OCI-M2 (cell line): ENCODE data around the gene EPS8L1.
A peak's percentile ranks its signal among the peaks of the same experiment; 100 is the strongest.

Experiments
- DNase-seq: peaks from one replicate; lab custom pipeline; 2025; ENCODE audit not compliant: unreplicated experiment; lab: John Stamatoyannopoulos, UW

Gene EPS8L1

DNA sequence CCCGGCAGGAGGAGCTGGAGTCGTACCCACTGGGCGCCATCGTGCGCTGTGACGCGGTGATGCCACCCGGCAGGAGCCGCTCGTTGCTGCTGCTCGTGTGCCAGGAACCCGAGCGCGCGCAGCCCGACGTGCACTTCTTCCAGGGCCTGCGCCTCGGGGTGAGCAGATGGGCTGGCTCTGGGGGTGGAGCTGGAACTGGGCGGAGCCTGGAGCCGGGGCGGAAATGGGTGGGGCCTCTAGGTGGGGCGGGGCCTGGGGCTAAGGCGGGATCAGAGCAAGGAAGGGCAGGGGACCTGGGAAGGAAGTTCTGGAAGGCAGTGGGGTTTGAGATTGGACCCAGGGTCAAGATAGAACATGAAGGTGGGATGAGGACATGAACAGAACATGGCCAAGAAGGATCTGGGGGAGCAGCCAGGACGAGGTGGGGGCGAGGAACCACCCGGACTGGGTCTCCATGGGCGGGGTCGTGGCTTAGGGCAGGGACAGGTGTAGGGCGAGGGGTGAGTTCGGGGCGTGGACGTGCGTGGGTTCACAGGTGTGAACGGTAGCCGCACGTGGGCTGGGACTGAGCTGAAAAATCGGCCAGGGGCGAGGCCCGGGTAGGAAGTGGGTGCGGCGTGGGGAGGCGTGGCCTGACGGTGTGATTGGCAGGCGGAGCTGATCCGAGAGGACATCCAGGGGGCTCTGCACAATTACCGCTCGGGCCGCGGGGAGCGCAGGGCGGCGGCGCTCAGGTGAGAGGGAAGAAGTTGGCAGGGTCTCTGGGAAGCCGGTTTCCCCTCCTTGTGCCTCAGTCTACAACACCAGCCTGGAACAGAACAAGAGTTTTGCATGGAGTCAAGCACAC is 4.7 kb downstream of the EPS8L1 start:
- DNase-seq = no peak

DNA sequence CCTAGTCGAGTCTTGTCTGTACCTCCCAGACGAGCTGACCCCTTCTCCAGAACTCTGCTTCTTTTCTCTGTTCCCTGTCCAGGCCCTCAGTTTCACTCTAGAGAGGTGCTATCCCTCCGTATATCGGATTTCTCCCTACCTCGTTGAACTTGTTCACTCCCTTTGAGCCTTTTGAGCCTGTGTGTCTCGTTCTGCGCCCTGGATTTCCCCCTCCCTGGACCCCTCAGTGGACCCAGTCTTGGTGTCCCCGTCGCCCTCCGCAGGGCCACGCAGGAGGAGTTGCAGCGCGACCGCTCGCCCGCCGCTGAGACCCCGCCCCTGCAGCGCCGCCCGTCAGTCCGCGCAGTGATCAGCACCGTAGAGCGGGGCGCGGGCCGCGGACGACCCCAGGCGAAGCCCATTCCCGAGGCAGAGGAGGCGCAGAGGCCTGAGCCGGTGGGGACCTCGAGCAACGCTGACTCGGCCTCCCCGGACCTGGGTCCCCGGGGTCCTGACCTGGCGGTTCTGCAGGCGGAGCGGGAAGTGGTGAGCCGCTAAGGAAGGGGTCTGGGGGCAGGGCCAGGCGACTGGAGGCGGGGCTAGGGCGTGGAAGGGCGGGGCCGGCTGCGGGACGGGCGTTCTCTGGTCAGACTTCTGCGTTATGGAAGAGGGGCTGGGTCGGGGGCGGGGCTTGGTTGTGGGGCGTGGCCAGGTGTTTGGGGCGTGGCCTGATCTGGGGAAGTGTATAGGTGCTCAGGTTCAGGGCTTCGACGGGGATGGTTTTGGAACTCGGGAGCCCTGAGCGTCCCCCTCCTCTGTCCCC is 5.5 kb downstream of the EPS8L1 start:
- peak; percentile 85 for DNase-seq

DNA sequence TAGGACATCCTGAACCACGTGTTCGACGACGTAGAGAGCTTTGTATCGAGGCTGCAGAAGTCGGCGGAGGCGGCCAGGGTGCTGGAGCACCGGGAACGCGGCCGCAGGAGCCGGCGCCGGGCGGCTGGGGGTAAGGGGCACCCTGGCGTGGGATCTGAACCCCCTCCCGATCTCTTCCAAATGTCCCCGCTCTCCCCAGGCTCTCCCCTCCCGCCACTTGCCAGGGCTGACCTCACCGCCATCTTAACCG is 6.0 kb downstream of the EPS8L1 start:
- no peak for DNase-seq

DNA sequence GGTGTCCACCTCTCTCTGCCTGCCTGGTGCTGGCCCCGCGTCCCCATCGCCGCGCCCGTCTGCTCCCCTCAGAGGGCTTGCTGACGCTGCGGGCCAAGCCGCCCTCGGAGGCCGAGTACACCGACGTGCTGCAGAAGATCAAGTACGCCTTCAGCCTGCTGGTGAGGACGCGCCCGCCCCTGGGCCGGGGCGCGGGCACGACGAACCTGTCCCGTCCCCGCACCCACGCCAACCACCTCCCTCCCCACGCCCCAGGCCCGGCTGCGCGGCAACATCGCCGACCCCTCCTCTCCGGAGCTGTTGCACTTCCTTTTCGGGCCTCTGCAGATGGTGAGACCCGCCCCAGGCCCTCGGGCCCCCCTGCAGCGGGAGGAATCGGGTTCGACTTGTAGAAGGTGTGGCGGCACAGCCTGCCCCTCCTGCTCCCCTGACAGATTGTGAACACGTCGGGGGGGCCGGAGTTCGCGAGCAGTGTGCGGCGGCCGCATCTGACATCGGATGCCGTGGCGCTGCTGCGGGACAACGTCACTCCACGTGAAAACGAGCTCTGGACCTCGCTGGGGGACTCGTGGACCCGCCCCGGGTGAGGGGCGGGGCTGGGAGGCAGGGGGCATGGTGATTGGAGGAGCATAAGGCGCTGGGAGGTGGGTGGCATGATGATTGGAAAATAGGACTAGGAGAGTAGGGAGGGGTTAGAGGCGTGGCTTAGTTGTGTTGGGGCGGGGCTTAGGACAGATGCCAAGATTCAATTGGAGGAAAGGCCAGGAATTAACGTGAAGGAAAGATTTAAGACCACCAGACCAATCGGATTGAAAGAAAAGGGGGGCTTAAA is 6.6 kb downstream of the EPS8L1 start:
- DNase-seq = peak; percentile 91

DNA sequence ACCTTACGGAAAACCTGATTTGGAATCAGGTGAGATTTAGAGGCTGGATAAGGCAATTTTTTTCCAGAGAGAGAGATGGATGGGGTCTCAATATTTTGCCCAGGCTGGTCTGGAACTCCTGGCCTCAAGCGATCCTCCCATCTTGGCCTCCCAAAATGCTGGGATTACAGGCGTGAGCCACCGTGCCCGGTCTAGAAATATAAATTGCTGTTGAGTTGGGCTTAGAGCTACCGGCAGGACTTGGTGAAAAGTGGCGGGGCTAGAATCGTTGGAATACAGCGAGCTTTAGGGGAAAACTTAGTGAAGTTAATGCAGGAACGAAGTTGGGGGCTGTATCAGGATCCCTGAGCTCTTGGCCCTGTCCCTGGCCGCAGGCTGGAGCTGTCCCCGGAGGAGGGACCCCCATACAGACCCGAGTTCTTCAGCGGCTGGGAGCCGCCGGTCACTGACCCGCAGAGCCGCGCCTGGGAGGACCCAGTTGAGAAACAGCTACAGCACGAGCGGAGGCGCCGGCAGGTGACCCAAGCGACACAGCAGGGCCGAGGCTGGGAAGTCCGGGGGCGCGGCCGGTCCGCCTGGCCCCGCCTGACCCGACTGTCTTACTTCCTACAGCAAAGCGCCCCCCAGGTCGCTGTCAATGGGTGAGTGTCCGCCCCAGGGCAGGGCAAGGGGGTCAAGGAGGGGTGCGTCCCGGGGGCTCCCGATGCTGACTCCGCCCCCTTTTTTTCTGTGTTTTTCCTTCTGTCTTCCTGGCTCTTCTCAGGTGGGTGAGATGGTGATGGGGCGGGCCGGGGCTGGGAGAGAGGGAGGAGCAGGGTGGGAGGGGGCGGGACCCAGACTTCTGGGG is 7.6 kb downstream of the EPS8L1 start:
- DNase-seq = no peak

DNA sequence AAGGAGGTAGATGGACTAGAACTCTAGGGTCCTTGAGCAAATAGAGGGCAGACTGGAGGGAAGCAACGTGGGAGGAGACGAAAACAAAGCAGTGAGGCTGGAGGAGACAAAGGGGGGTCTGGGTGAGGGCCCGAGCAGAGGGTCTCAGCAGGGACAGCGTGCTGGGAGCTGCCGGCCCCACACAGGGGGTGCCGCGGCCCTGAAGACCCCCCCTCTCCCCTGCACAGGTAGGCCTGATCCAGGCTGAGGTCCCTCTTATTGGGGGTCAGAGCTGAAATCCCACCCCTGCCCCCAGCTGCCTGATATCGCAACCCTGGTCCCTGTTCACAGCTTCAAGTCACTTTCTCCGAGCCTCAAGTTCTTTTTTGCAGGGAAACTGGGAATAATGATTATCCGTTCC is 8.7 kb downstream of the EPS8L1 start:
- no peak for DNase-seq

DNA sequence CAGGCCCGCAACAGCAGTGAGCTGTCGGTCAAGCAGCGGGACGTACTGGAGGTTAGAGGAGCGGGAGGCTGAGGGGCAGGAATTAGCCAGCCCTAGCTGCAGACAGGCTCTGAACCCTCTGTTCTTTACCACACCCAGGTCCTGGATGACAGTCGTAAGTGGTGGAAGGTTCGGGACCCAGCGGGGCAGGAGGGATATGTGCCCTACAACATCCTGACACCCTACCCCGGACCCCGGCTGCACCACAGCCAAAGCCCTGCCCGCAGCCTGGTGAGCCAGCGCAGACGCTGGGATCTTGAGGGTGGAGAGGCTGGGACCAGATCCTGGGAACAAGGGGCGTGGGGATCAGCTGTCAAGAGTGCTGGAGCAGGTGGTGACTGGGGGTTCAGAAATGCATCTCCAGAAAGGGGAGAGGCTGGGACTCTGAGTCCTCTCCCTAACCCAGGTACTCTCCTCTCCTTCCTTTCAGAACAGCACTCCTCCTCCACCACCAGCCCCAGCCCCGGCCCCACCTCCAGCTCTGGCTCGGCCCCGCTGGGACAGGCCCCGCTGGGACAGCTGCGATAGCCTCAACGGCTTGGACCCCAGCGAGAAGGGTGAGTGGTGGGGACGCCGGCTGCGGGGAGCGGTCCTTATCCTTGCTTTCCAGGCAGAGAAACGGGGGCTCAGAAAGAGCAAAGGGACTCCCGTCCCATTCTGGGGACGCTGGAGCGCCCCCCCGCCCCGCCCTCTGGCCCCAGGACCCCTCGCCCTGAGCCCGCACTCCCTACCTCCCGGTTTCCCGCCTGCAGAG is 10.4 kb downstream of the EPS8L1 start:
- no peak for DNase-seq

DNA sequence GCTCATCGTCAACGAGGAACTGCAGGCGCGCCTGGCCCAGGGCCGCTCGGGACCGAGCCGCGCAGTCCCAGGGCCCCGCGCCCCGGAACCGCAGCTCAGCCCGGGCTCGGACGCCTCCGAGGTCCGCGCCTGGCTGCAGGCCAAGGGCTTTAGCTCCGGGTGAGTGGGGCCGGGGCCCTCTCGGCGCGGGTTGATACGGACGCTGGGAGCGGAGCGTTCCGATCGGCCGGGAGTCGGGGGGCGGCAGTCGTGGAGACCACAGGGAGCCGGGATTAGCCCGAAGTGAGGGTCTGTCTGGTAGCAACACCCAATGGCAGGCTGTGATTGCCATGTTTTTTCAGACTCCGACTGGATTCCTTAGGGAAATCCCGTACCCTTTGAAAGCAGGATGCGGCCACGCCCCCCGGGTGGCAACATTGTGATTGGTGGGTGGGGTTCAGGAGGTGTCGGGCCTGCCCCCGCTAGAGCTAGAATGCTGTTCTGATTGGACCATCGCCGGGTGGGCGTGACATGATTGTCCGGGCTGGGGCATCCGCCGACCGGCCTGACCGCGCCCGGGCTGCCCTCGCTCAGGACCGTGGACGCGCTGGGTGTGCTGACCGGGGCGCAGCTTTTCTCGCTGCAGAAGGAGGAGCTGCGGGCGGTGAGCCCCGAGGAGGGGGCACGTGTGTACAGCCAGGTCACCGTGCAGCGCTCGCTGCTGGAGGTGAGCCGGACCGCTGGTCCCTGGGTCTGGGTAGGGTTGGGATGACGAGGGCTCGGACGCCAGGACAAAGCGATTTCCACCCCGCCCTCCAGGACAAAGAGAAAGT is 11.3 kb downstream of the EPS8L1 start:
- DNase-seq = no peak

DNA sequence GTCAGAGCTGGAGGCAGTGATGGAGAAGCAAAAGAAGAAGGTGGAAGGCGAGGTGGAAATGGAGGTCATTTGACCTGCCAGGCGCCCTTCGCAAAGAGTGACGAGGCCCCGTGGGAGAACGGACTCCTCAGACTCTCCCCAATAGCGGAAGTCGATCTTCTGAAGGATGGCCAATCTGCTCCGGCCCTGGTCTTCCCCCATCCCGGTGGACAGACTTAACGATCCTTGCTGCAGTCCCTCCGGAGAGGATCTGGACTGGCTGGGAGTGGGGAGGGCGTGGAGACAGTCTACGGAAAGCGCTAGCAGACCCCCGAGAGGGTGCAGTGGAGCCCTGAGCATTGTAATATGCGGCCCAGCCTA is 11.9 kb downstream of the EPS8L1 start:
- DNase-seq = no peak

DNA sequence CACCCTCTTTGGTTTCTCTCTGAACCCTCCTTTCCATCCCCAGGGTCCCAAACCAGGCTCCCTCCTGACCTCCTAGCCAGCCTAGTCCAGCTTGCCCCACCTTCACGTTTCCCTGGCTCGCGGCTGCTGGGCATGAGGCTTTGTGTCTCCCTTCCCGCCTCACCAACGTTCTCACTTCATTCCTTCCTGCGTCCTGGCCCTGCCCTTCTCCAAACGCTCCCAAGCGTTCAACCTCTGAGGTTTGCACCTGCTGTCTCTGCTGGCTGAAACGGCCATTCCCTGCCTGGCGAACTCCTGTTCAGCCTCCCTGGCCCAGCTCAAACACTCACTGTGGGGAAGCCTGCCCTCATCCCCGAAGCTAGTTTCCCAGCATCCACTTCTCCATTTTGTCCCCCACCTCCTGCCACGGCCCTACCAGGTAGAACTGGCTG is 12.4 kb downstream of the EPS8L1 start:
- no peak for DNase-seq

DNA sequence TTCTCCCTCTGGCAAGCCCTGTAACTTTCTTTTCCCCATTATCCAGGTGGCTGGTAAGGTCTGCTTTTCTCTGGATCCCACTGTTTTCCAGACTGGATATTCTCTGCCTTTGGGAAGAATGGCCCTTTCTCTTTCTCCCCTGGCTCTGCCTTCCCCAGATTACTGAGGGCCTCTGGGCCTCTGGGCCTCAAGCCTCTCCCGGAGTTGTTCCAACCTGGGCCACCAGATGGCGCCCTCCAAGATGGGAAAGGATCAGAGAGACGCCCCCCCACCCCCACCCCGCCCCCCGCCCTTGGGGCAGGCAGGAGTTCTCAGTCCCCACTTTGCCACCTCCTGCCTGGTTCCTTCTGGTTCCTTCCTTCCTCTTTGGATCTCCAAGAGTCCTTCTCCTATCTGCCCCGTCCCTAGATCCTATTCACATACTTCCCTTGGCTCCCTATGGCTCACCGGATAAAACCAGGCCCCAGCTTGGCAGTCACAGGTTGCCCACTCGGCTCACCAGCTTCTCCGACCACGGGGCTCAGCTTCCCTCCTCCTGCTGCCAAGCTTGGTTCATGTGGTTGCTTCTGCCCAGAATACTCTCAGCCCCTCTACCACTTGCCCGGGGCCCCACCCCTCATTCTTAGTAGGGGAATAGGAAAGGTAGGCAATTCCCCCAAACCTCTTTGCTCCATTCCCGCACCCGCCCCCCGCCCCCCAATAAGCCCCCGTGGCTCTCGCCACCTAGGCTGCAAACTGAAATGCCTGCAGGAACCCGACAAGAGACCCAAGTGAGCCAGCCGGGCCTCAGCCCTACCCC is 13.1 kb downstream of the EPS8L1 start:
- peak; percentile 24 for DNase-seq

DNA sequence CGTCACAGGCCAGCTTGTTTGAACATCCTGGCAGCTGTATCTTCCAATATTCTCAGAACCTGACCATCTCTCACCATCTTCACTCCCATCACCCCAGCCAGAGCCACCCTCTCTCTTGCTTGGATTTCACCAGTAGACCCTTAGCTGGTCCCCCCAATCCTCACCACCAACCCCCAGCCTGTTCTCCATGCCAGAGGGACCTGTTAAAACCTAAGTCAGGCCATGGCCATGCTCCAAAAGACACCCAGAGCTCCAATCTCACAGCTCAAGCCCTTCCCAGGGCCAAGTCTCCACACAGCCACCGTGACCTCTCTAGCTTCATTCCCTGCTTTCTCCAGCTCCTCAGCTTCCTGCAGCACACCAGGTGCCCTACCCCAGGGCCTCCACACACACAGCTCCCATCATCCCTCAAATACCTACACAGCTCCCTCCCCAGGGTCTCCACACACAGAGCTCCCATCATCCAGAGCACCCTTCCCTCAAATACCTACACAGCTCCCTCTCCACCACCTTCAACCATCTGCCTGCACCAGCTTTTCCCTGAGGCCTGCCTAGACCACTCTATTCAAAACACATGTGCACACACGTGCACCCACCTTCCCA is 13.8 kb downstream of the EPS8L1 start:
- no peak for DNase-seq

DNA sequence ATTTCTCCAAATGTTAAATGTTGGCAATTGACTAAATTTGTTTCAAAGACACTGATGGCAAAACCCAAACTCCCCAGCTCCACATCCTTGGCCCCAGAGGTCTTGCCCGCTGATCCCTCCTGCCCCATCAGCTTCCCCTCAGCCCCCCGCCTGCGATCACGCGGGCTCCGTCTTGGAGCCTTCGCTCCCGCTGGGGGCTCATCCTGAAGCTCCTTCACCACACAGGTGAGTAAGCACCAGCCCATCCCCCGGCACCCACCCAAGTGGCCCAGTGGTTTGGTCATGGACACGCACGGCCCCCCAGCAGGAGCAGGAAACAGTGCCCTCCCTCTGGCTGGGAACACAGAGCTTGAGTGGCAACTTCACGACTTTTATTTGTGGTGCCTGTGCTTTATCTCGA is 14.9 kb downstream of the EPS8L1 start:
- DNase-seq = no peak

DNA sequence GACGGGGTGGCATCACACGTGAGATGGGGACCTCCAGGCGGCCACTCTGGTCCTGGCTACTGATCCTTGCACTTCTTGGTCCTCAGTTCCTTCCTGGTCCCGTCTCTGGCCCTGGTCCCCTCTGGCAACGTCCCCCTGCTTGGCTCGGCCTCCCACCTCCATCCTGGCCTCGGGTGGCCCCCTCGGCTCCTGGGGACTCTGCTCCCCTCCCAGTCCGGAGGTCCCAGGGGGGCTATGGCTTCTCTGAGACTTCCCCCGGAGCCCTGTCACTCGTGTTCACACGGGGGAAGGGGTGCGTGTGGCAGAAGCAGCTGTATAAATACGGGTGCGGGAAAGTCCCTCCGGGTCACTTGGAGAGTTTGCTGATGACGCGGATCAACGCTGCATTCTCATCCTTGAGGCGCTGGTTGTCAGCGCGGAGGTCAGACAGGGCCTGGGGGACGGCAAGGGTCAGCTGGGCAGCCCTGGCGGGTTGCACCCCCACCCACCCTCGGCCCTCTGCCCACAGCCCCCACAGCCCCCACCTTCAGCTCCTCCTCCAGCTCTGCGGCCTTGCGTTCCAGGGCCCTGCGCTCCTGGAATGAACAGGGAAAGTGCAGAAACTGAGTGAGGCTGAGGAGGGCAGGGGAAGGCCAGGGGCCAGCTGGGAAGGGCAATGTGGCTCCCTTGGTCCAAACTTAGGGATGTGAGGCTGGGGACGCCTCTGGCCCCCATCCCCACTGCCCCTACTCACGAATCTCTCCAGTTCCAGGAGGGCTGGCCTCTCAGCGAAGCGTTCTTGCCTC is 15.6 kb downstream of the EPS8L1 start:
- DNase-seq = no peak

DNA sequence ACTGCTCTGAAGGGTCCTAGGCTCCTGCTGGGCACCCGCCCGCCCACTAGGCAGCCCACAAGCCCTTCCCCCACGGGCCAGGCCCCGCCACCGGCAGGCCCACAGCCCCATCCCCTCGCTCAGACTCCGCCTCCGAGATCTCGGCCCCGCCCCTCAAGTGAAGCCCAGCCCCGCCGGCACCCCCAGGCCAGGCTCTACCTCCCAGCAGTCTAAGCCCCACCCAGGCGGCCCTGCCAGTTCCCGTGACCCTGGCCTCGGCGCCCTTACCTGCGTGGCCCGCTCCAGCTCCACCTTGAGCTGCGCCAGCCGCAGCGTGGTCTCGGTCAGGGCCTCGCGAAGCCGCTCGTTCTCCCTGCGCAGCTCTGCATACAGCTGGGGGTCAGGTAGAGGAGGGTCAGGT is 16.3 kb downstream of the EPS8L1 start:
- no peak for DNase-seq

DNA sequence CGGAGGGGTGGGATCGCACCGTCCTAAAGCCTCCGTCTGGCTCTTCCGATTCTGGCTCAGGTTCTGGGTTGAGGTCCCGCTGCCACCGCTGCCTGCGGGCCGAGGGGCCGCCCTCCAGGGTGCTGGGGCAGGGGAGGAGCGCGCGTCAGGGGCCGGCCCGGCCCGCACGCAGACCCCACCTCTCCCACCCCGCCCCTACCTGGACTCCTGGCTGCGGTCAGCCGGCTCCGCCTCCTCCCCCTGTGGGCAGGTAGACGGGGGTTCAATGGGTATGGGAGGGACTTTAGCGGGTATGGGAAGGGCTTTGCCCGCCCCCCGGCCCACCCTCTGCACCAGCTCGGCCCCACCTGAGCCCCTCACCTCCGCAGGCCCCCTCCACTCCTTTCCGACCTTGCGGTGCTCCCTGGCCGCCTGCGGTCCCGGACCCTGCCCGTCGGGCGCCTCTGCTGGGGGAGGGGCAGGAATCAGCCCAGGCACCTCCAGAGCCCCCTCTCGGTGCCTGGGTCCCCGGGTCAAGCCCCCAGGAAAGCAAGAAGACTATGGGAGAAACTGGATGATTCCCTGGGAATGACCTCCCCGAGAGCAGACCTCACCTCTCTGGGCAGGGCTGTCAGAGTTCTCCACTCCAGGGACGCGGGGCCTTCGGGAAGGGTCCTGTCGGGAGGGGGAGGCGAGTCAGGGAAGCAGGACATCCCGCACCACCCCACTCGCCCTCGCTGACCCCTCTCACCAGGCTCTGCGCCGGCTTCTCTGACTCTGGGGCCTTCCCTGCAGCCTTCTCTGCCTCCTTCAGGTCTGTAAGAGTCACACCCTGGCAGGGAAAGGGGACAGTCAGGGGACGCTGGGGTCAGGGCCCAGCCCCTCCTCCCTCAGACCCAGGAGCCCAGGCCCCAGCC is 17.0 kb downstream of the EPS8L1 start:
- no peak for DNase-seq
